HepG2 (cell line): ENCODE results near the gene P4HA1. TPM values are rescaled to one million over a fixed set of nuclear protein-coding genes. Genes with fewer than 3 reads are reported as not detected.

Source experiments
- ATAC-seq: fragments of 200-7000 bp; cut with Tn5 transposase; 3 replicates; pipeline ENCODE4 v1.9.1; 2020; ENCODE audit warnings: mild to moderate bottlenecking, moderate library complexity
- BruUV-seq: library from RNA; stranded (reverse); fragments of 400-500 nt; replicated peaks from 2 replicates; lab custom pipeline; 2021; lab: Mats Ljungman, UMichigan
- CTCF ChIA-PET: fragments of 300-600 bp; formaldehyde crosslinking; extraction: SDS; loops from one replicate; lab custom pipeline; 2021; ENCODE audit warnings: low total read pairs, inconsistent platforms, low intra/inter-chr PET ratio; lab: Yijun Ruan, JAX
- POLR2A ChIA-PET: fragments of 350-600 bp; sonication (Branson Sonifier 250); formaldehyde crosslinking; loops from one replicate; lab custom pipeline; 2020; ENCODE audit warnings: antibody characterized with exemption, inconsistent platforms; lab: Yijun Ruan, JAX
- DNase-seq: peaks from one replicate; pipeline ENCODE4 v3.0.0-alpha.2; 2015; ENCODE audit warnings: low spot score
- FAIRE-seq: peaks from 3 replicates; lab custom pipeline; 2011; peaks lifted over from hg19 to GRCh38; lab: Jason Lieb, UNC
- H2AFZ ChIP-seq: one replicate; pipeline ENCODE4 v1.6.1; 2011; ENCODE audit warnings: low read length, inconsistent platforms
- H3K27ac ChIP-seq: fragments of 300-600 bp; 3 replicates; pipeline ENCODE4 v1.8.0; 2011; ENCODE audit warnings: mixed run types, mild to moderate bottlenecking, mixed read lengths, low read length, inconsistent platforms; ENCODE audit not compliant: insufficient read depth; ENCODE audit errors: extremely low read length
- H3K27me3 ChIP-seq, 2 experiments: fragments of 200-600 bp in 1 of 2; 2 replicates in 1 of 2; 3 replicates in 1 of 2; pipeline versions ENCODE4 v1.6.0 to v1.8.0; 2011; ENCODE audit warnings: low read length in 2 of 2, mild to moderate bottlenecking in 2 of 2, moderate library complexity in 2 of 2, inconsistent platforms in 1 of 2; ENCODE audit not compliant: insufficient read depth in 2 of 2, control insufficient read depth in 1 of 2
- H3K36me3 ChIP-seq, 2 experiments: fragments of 200-600 bp in 1 of 2; replicated peaks in 1 of 2; 2 replicates in 1 of 2; 3 replicates in 1 of 2; pipeline versions ENCODE4 v1.5.1 to v1.8.0; 2011; ENCODE audit warnings: low read length in 2 of 2, inconsistent platforms in 1 of 2; ENCODE audit not compliant: insufficient read depth in 2 of 2, control insufficient read depth in 1 of 2
- H3K4me1 ChIP-seq: 2 replicates; pipeline ENCODE4 v1.5.1; 2012; ENCODE audit warnings: low read length, inconsistent platforms; ENCODE audit not compliant: insufficient read depth
- H3K4me2 ChIP-seq: 2 replicates; pipeline ENCODE4 v1.6.0; 2011; ENCODE audit warnings: low read depth, low read length, inconsistent platforms
- H3K4me3 ChIP-seq, 3 experiments: fragments of 200-600 bp in 1 of 3; sonication (generic), shearing (Covaris generic) in 1 of 3; replicated peaks in 1 of 3; 2 replicates each; pipeline ENCODE4 v1.5.1; 2011 to 2016; ENCODE audit warnings: low read length in 3 of 3, inconsistent platforms in 2 of 3, low read depth in 2 of 3, mild to moderate bottlenecking in 2 of 3, control low read depth in 1 of 3, mixed read lengths in 1 of 3; ENCODE audit not compliant: insufficient read depth in 1 of 3
- H3K79me2 ChIP-seq: one replicate; pipeline ENCODE4 v1.6.1; 2011; ENCODE audit warnings: low read length, inconsistent platforms; ENCODE audit not compliant: insufficient read depth
- H3K9ac ChIP-seq: 2 replicates; pipeline ENCODE4 v1.6.0; 2011; ENCODE audit warnings: mild to moderate bottlenecking, low read depth, low read length, inconsistent platforms; ENCODE audit not compliant: insufficient read depth
- H3K9me3 ChIP-seq: 2 replicates; pipeline ENCODE4 v1.5.1; 2012; ENCODE audit warnings: mild to moderate bottlenecking, low read length
- H4K20me1 ChIP-seq: 2 replicates; pipeline ENCODE4 v1.6.0; 2011; ENCODE audit warnings: inconsistent platforms, mild to moderate bottlenecking, low read length, moderate library complexity; ENCODE audit not compliant: insufficient read depth
- E2F2 ChIP-seq: sonication (generic); formaldehyde crosslinking; IDR thresholded peaks from 2 replicates; pipeline ENCODE4 v1.4.0; 2020; ENCODE audit warnings: missing genetic modification reagents, borderline replicate concordance
- FOXK2 ChIP-seq: fragments of 450-650 bp; IDR thresholded peaks from 2 replicates; pipeline ENCODE4 v1.6.1; 2016
- GMEB2 ChIP-seq: IDR thresholded peaks from 2 replicates; pipeline ENCODE4 v1.6.1; 2016; ENCODE audit warnings: missing biosample characterization, missing genetic modification reagents, low read depth
- LBX2 ChIP-seq: sonication (generic); formaldehyde crosslinking; IDR thresholded peaks from 2 replicates; pipeline ENCODE4 v1.5.0; 2020; ENCODE audit warnings: missing genetic modification reagents, mild to moderate bottlenecking, borderline replicate concordance
- MAFF ChIP-seq: IDR thresholded peaks from 2 replicates; pipeline ENCODE4 v1.6.1; 2011; ENCODE audit warnings: low read depth, low read length, improper control_type of control experiment
- RFX5 ChIP-seq: IDR thresholded peaks from 2 replicates; pipeline ENCODE4 v1.6.1; 2011; ENCODE audit warnings: low read depth, low read length, improper control_type of control experiment
- SMYD3 ChIP-seq: sonication (generic); formaldehyde crosslinking; IDR thresholded peaks from 2 replicates; pipeline ENCODE4 v1.8.1; 2023; ENCODE audit warnings: mild to moderate bottlenecking, missing genetic modification reagents
- TAF1 ChIP-seq: sonication (generic); formaldehyde crosslinking; IDR thresholded peaks from 2 replicates; pipeline ENCODE4 v1.4.0; 2020; ENCODE audit warnings: missing genetic modification reagents
- ZBTB10 ChIP-seq: sonication (generic); formaldehyde crosslinking; IDR thresholded peaks from 2 replicates; pipeline ENCODE4 v1.4.0; 2020; ENCODE audit warnings: missing genetic modification reagents, borderline replicate concordance
- ZBTB46 ChIP-seq: sonication (generic); formaldehyde crosslinking; IDR thresholded peaks from 2 replicates; pipeline ENCODE4 v1.4.0; 2020; ENCODE audit warnings: mild to moderate bottlenecking, missing genetic modification reagents, borderline replicate concordance
- ZFAT ChIP-seq: sonication (generic); formaldehyde crosslinking; conservative IDR thresholded peaks from 2 replicates; pipeline ENCODE4 v1.8.1; 2023; ENCODE audit warnings: missing genetic modification reagents, inconsistent platforms
- ZFY ChIP-seq: sonication (generic); formaldehyde crosslinking; IDR thresholded peaks from 2 replicates; pipeline ENCODE4 v1.4.0; 2020; ENCODE audit warnings: missing genetic modification reagents
- ZKSCAN5 ChIP-seq: sonication (generic); formaldehyde crosslinking; IDR thresholded peaks from 2 replicates; pipeline ENCODE4 v1.5.1; 2020; ENCODE audit warnings: mild to moderate bottlenecking, missing genetic modification reagents
- ZNF24 ChIP-seq: fragments of 450-650 bp; IDR thresholded peaks from 2 replicates; pipeline ENCODE4 v1.6.1; 2017; ENCODE audit warnings: antibody characterized with exemption, mild to moderate bottlenecking
- ZNF292 ChIP-seq: sonication (generic); formaldehyde crosslinking; IDR thresholded peaks from 2 replicates; pipeline ENCODE4 v1.8.1; 2022; ENCODE audit warnings: mild to moderate bottlenecking, low read depth, missing genetic modification reagents, borderline replicate concordance
- ZNF329 ChIP-seq: sonication (generic); formaldehyde crosslinking; IDR thresholded peaks from 2 replicates; pipeline ENCODE4 v1.9.0; 2021; ENCODE audit warnings: low read depth, mild to moderate bottlenecking, missing genetic modification reagents
- ZNF672 ChIP-seq: sonication (generic); formaldehyde crosslinking; IDR thresholded peaks from 2 replicates; pipeline ENCODE4 v1.8.1; 2022; ENCODE audit warnings: missing genetic modification reagents
- WGBS: methylation state at CpG from one replicate; pipeline ENCODE4 v1.1.6; 2017; ENCODE audit warnings: low lambda C conversion rate; 5-methylcytosine and 5-hydroxymethylcytosine counted together
- in situ Hi-C: cut with HindIII; loops from 2 replicates; pipeline ENCODE4 v1.10.0; 2017; ENCODE audit warnings: low pct_unique_long_range_greater_than_20kb; ENCODE audit not compliant: extremely low pct_ligation_motif_present
- intact Hi-C: fragments of 100-400 bp; cut with micrococcal nuclease; formaldehyde crosslinking; loops from one replicate; pipeline ENCODE4 v1.10.0; 2022; ENCODE audit not compliant: unreplicated experiment
- polyA plus RNA-seq, 8 experiments: library from polyadenylated mRNA; depleted of rRNA in 3 of 8; stranded (reverse) in 7 of 8; unstranded in 1 of 8; fragments of >200 nt; fragmentation: Illumina TruSeq in 4 of 8; extraction: Trizol in 4 of 8; gene quantifications; 2 replicates each; pipeline versions ENCODE4 v1.2.1 to v1.2.3, GENCODE V29; 2011 to 2016; ENCODE audit warnings: low read depth in 4 of 8, missing spikeins in 1 of 8, mixed read lengths in 1 of 8; ENCODE audit not compliant: insufficient read depth in 1 of 8
- total RNA-seq, 5 experiments: library from RNA; depleted of rRNA; stranded (reverse); fragments of >200 nt; fragmentation: Illumina TruSeq; extraction: Trizol; gene quantifications; 2 replicates each; pipeline ENCODE4 v1.2.3, GENCODE V29; 2016; ENCODE audit warnings: low read depth in 1 of 5

The P4HA1 gene
- total and polyA plus RNA-seq, 2 of the 13 experiments (the other 11 are each of a cell fraction or from before 2014, with no cell fraction given) = 63.1 to 196 TPM

- FAIRE-seq (no peak), ATAC-seq (no peak), DNase-seq (no peak)
- no peaks in the 10 kb centered on the region for H3K9me3 ChIP-seq
- H3K27me3 ChIP-seq = no peaks in the 10 kb centered on the region
- no peak overlapping the region for H3K27ac ChIP-seq
- H3K9ac ChIP-seq = no peak overlapping the region
- no peak overlapping the region for H3K4me3 ChIP-seq
- H4K20me1 ChIP-seq = peaks cover 30% of the 10 kb centered on the region
- no peak overlapping the region for H2AFZ ChIP-seq
- in situ Hi-C loops (no loop called here), intact Hi-C loops (no loop called here)
- no peak overlapping the region for H3K4me2 ChIP-seq
- peaks cover 12% of the 10 kb centered on the region for H3K4me1 ChIP-seq
- CTCF ChIA-PET = no interaction called here
- H3K36me3 ChIP-seq = peaks cover 28 to 66% of the 10 kb centered on the region in 2 experiments
- WGBS = 98% methylated on average over 2 of the region's 2 CpGs
- peaks cover 13% of the 10 kb centered on the region for H3K79me2 ChIP-seq
- POLR2A ChIA-PET = no interaction called here
- BruUV-seq = no TSS peak
- no peak for TF ChIP-seq LBX2 (CRISPR knock-in tag)
- no peak for TF ChIP-seq ZNF672 (CRISPR knock-in tag)
- TF ChIP-seq TAF1 (CRISPR knock-in tag) = no peak
- TF ChIP-seq FOXK2 = no peak
- no peak for TF ChIP-seq ZNF24
- TF ChIP-seq RFX5 = no peak
- no peak for TF ChIP-seq ZKSCAN5 (CRISPR knock-in tag)
- TF ChIP-seq SMYD3 = no peak
- no peak for TF ChIP-seq ZNF292 (CRISPR knock-in tag)
- TF ChIP-seq GMEB2 (CRISPR knock-in tag) = no peak
- no peak for TF ChIP-seq ZBTB46 (CRISPR knock-in tag)
- TF ChIP-seq ZFY = no peak
- no peak for TF ChIP-seq ZNF329 (CRISPR knock-in tag)
- no peak for TF ChIP-seq ZFAT
- no peak for TF ChIP-seq ZBTB10 (CRISPR knock-in tag)
- TF ChIP-seq MAFF = no peak
- no peak for TF ChIP-seq E2F2
Measured at GRCh38 chr10:73015779-73016178, 80.9 kb downstream of the P4HA1 start.
